IPS-18a (cell line): ENCODE measurements around the gene CCK.

ENCODE experiments used
- H3K27ac ChIP-seq: one replicate; pipeline ENCODE4 v1.5.1; 2013; ENCODE audit warnings: low read length
- H3K27me3 ChIP-seq: one replicate; pipeline ENCODE4 v1.6.1; 2013; ENCODE audit warnings: mild to moderate bottlenecking, low read length; ENCODE audit not compliant: control insufficient read depth, insufficient read depth
- H3K36me3 ChIP-seq: one replicate; pipeline ENCODE4 v1.6.1; 2013; ENCODE audit warnings: low read depth, low read length; ENCODE audit not compliant: control insufficient read depth
- H3K4me1 ChIP-seq: one replicate; pipeline ENCODE4 v1.6.1; 2013; ENCODE audit warnings: low read depth, low read length; ENCODE audit not compliant: control insufficient read depth
- H3K4me3 ChIP-seq: one replicate; pipeline ENCODE4 v1.5.1; 2013; ENCODE audit warnings: low read length
- H3K9ac ChIP-seq: one replicate; pipeline ENCODE4 v1.6.1; 2013; ENCODE audit warnings: mild to moderate bottlenecking, low read length, moderate library complexity
- H3K9me3 ChIP-seq: one replicate; pipeline ENCODE4 v1.6.1; 2013; ENCODE audit warnings: low read depth, low read length; ENCODE audit not compliant: control insufficient read depth

Gene CCK

GRCh38 chr3:42266085-42266484 is at the start of gene CCK:
Gene CCK, minus strand, starts transcription at chr3:42266185. Its CDS starts 2,555 bp downstream, at chr3:42263630.
- H3K4me1 ChIP-seq: peaks cover 5% of the 10 kb centered on the region
- no peak within 1 kb of the TSS for H3K4me3 ChIP-seq
- H3K9ac ChIP-seq: no peak within 1 kb of the TSS
- H3K9me3 ChIP-seq: no peaks in the 10 kb centered on the region
- no peak within 1 kb of the TSS for H3K27ac ChIP-seq
- no peaks in the 10 kb centered on the region for H3K36me3 ChIP-seq
- peaks cover 42% of the 10 kb centered on the region for H3K27me3 ChIP-seq

- Histone ChIP-seq H3K27ac (no peak overlapping the region), H3K4me1 (no peaks in the 10 kb centered on the region), H3K36me3 (no peaks in the 10 kb centered on the region), H3K9ac (no peak overlapping the region), H3K9me3 (peaks cover 19% of the 10 kb centered on the region), H3K27me3 (no peaks in the 10 kb centered on the region), H3K4me3 (no peak overlapping the region)
Measured at GRCh38 chr3:42314411-42314810, 48.4 kb upstream of the CCK start.

DNA sequence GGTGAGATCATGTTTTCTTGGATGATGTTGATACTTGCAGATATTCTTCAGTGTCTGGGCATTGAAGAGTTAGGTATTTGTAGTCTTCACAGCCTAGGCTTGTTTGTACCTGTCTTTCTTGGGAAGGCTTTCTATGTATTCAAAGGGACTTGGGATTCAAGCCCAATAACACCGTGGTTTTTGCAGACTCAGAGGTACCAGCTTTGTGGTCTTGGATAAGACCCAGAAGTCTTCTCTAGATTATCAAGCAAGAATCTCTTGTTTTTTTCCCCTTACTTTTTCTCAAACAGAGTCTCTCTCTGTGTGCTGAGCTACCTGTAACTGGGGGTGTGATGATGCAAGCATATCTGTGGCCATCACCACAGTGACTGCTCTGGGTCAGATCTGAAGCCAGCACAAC is 42.7 kb upstream of the CCK start:
- H3K9me3 ChIP-seq: peaks cover 5% of the 10 kb centered on the region
- H3K4me1 ChIP-seq: no peaks in the 10 kb centered on the region
- H3K9ac ChIP-seq: no peak overlapping the region
- H3K36me3 ChIP-seq: no peaks in the 10 kb centered on the region
- H3K27ac ChIP-seq: no peak overlapping the region
- no peak overlapping the region for H3K4me3 ChIP-seq
- H3K27me3 ChIP-seq: no peaks in the 10 kb centered on the region

GRCh38 chr3:42306499-42306898 is 40.5 kb upstream of the CCK start:
- Histone ChIP-seq H3K27me3 (no peaks in the 10 kb centered on the region), H3K4me1 (no peaks in the 10 kb centered on the region), H3K27ac (no peak overlapping the region), H3K9me3 (no peaks in the 10 kb centered on the region), H3K4me3 (no peak overlapping the region), H3K9ac (no peak overlapping the region), H3K36me3 (no peaks in the 10 kb centered on the region)

DNA sequence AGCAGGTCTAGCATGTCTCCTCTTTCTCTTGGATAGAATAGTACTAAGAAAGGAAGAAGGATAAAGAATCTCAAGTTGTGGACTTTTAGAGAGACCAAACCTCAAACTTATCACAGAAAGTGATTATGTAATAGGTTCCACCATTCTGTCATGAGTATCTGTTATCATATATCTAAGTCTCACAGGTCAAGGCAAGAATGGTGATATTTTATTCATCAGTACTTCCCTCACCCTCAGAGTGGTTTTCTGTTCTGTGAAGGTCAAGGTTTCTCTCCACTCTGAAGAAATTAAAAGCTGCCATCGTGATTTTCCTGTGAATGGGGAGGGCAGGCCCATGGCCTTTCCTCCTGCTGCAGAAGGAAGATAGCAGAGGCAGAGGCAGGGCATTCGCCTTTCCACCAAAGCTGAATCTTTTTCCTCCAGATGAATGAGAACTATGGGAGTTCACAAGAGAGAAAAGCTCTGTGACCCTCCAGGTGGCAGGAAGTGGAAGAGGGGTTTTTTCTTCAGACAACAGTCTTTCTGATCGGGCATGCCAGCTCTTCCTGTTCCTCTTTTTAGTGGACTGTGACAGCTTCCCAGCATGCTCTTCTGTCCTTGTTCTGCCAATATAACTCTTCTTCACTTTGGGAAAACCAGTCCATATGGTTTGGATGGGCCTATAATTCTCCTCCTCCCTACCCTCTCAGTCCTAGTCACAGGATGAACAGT is 37.1 kb upstream of the CCK start:
- H3K4me1 ChIP-seq: no peaks in the 10 kb centered on the region
- H3K27me3 ChIP-seq: no peaks in the 10 kb centered on the region
- H3K4me3 ChIP-seq: no peak overlapping the region
- H3K9ac ChIP-seq: no peak overlapping the region
- H3K9me3 ChIP-seq: no peaks in the 10 kb centered on the region
- no peak overlapping the region for H3K27ac ChIP-seq
- H3K36me3 ChIP-seq: no peaks in the 10 kb centered on the region

GRCh38 chr3:42301446-42302175 is 35.6 kb upstream of the CCK start:
- Histone ChIP-seq H3K9ac (no peak overlapping the region), H3K4me3 (no peak overlapping the region), H3K27ac (no peak overlapping the region), H3K36me3 (no peaks in the 10 kb centered on the region), H3K4me1 (no peaks in the 10 kb centered on the region), H3K27me3 (no peaks in the 10 kb centered on the region), H3K9me3 (no peaks in the 10 kb centered on the region)

GRCh38 chr3:42300778-42301177 is 34.8 kb upstream of the CCK start:
- Histone ChIP-seq H3K27me3 (no peaks in the 10 kb centered on the region), H3K4me1 (no peaks in the 10 kb centered on the region), H3K27ac (no peak overlapping the region), H3K9me3 (no peaks in the 10 kb centered on the region), H3K36me3 (no peaks in the 10 kb centered on the region), H3K9ac (no peak overlapping the region), H3K4me3 (no peak overlapping the region)

DNA sequence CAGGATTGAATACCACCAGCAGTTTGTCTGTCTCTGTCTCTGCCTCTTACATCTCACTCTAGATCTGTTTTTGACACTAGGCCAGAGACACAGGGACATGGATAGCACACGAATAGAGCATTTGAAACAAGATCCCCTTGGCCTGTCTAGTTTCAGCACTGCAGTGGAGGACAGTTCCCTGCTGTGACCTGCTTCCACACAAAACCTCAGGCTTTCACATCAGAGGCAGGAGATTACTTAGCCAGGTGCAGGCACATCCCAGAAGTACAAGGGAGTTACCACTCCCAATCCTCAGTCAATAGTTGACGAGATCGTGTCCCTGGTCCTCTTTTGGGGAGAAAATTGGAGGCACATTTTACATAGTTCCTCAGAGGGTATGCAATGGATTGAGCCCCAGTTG is 34.0 kb upstream of the CCK start:
- Histone ChIP-seq H3K9ac (no peak overlapping the region), H3K4me3 (no peak overlapping the region), H3K36me3 (no peaks in the 10 kb centered on the region), H3K27me3 (no peaks in the 10 kb centered on the region), H3K27ac (no peak overlapping the region), H3K4me1 (no peaks in the 10 kb centered on the region), H3K9me3 (no peaks in the 10 kb centered on the region)

GRCh38 chr3:42298259-42298658 is 32.3 kb upstream of the CCK start:
- Histone ChIP-seq H3K27me3 (no peaks in the 10 kb centered on the region), H3K4me1 (no peaks in the 10 kb centered on the region)

GRCh38 chr3:42292009-42292408 is 26.0 kb upstream of the CCK start:
- H3K36me3 ChIP-seq: no peaks in the 10 kb centered on the region
- H3K27me3 ChIP-seq: no peaks in the 10 kb centered on the region
- H3K4me3 ChIP-seq: no peak overlapping the region
- H3K9ac ChIP-seq: no peak overlapping the region
- H3K27ac ChIP-seq: no peak overlapping the region
- no peaks in the 10 kb centered on the region for H3K9me3 ChIP-seq
- no peaks in the 10 kb centered on the region for H3K4me1 ChIP-seq

More at GRCh38 chr3:42298259-42298658, 32.3 kb upstream of the CCK start:
- no peaks in the 10 kb centered on the region for H3K36me3 ChIP-seq
- H3K4me3 ChIP-seq: no peak overlapping the region
- H3K27ac ChIP-seq: no peak overlapping the region
- no peaks in the 10 kb centered on the region for H3K9me3 ChIP-seq
- no peak overlapping the region for H3K9ac ChIP-seq

DNA sequence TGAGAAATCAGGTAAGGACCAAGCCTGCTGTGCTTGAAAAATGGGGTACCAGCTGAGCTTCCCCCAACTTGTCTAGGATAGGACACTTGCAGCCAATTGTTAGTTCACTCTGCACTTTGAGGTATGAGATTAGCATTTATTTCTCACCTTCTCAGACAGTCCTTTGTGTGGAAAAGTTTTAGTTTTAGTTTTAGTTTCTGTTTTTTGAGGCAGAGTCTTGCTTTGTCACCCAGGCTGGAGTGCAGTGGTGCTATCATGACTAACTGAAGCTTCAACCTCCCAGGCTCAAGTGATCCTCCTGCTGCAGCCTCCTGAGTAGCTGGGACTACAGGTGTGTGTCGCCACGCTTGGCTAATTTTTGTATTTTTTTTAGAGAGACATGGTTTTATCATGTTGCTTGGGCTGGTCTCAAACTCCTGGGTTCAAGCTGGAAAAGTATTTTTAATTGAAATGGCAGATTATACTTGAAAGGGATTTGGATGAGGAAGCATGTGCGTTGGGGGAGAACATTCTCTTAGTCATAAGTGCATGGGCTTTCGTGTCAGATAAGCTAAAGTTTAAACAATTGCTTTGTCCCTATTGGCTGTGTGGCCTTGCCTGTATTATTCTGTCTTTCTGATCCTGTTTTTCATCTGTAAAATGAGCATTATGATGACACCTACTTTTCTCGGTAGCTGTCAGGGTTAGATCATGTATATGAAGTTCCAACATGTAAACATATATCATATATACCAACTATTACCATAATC is 25.2 kb upstream of the CCK start:
- no peak overlapping the region for H3K27ac ChIP-seq
- H3K9me3 ChIP-seq: no peaks in the 10 kb centered on the region
- no peaks in the 10 kb centered on the region for H3K4me1 ChIP-seq
- no peaks in the 10 kb centered on the region for H3K36me3 ChIP-seq
- H3K9ac ChIP-seq: no peak overlapping the region
- no peak overlapping the region for H3K4me3 ChIP-seq
- no peaks in the 10 kb centered on the region for H3K27me3 ChIP-seq
